Activated B cell treated with CpG ODN at 0.5 μM for 24 hours (primary cell): ENCODE results near the gene YBX1. TPM values are rescaled to one million over a fixed set of nuclear protein-coding genes. Genes with fewer than 3 reads are reported as not detected.
"Not testable (repeated sequence)": the region's sequence is repeated elsewhere in the genome, so short reads cannot be mapped to it uniquely, and the experiment has no call there.

ENCODE experiments used
- ATAC-seq: fragments of 200-7000 bp; cut with Tn5 transposase; one replicate; pipeline ENCODE4 v1.10.0; 2021; ENCODE audit warnings: low read depth, mild to moderate bottlenecking, moderate library complexity
- CTCF ChIA-PET: fragments of 350-600 bp; sonication (Branson Sonifier 250); formaldehyde crosslinking; loops from one replicate; lab custom pipeline; 2021; ENCODE audit warnings: antibody characterized with exemption; lab: Charles Lee
- POLR2A ChIA-PET: fragments of 350-600 bp; sonication (Branson Sonifier 250); formaldehyde crosslinking; loops from one replicate; lab custom pipeline; 2021; ENCODE audit warnings: antibody characterized with exemption; lab: Charles Lee
- DNase-seq: peaks from one replicate; pipeline ENCODE4 v3.0.0; 2022
- H3K27ac Mint-ChIP-seq: one replicate; pipeline ENCODE4 v1.8.0; 2020; ENCODE audit warnings: mixed read lengths
- H3K27me3 Mint-ChIP-seq: one replicate; pipeline ENCODE4 v1.8.0; 2021; ENCODE audit warnings: mixed read lengths
- H3K36me3 Mint-ChIP-seq: one replicate; pipeline ENCODE4 v1.8.0; 2021; ENCODE audit warnings: low read depth, mixed read lengths
- H3K4me1 Mint-ChIP-seq: one replicate; pipeline ENCODE4 v1.8.0; 2021; ENCODE audit warnings: mixed read lengths
- H3K4me3 Mint-ChIP-seq: one replicate; pipeline ENCODE4 v1.8.0; 2020; ENCODE audit warnings: mild to moderate bottlenecking, mixed read lengths
- H3K9me3 Mint-ChIP-seq: one replicate; pipeline ENCODE4 v1.8.0; 2020; ENCODE audit warnings: mixed read lengths
- CTCF ChIP-seq: fragments of 200-600 bp; IDR thresholded peaks from one replicate; pipeline ENCODE4 v1.8.0; 2022; ENCODE audit warnings: antibody characterized with exemption, mild to moderate bottlenecking
- intact Hi-C: fragments of 100-400 bp; cut with micrococcal nuclease; formaldehyde crosslinking; loops from one replicate; pipeline ENCODE4 v1.15.1; 2024
- total RNA-seq: library from RNA; stranded (reverse); gene quantifications from 2 replicates; pipeline ENCODE4 v1.2.3, GENCODE V29; 2022

Gene YBX1
- total RNA-seq, 1 donor from 2014 or later = 609 TPM

DNA sequence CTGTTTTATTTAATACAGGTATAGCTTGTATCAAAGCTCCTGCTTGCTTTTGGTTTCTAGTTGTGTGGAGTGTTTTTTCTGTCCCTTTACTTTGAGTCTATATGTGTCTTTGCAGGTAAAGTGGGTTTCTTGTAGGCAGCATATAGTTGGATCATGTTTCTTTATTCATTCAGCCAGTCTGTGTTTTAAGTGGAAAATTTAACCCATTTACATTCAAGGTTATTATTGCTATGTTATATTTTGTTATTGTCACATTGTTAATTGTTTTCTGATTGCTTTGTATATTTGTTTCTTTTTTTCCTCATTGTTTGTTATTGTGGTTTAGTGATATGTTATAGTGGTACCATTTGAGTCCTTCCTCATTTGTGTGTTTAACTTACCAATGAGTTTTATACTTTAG, 31.1 kb downstream of the YBX1 start:
- Mint-ChIP-seq H3K4me3 (no peak overlapping the region), H3K27ac (no peak overlapping the region), H3K27me3 (no peaks in the 10 kb centered on the region), H3K4me1 (no peaks in the 10 kb centered on the region), H3K36me3 (peaks cover 75% of the 10 kb centered on the region), H3K9me3 (peaks cover 19% of the 10 kb centered on the region)
- ChIA-PET CTCF (no interaction called here), POLR2A (interaction anchor here (1.2 kb wide), 1 partner anchor 31 kb away, joined by 3 read pairs; the partner anchor contains the start of gene YBX1)
- intact Hi-C loops = no loop called here
- ATAC-seq = no peak
- no peak for DNase-seq
- TF ChIP-seq CTCF = no peak

GRCh38 chr1:42714441-42714840, 32.2 kb downstream of the YBX1 start:
- H3K9me3 Mint-ChIP-seq = peaks cover 19% of the 10 kb centered on the region
- intact Hi-C loops, H3K4me1 Mint-ChIP-seq, CTCF ChIA-PET, H3K4me3 Mint-ChIP-seq, H3K27ac Mint-ChIP-seq, H3K27me3 Mint-ChIP-seq, DNase-seq, ATAC-seq: not testable (repeated sequence)
- H3K36me3 Mint-ChIP-seq = peaks cover 72% of the 10 kb centered on the region
- POLR2A ChIA-PET = interaction anchor here (0.7 kb wide), 1 partner anchor 385 kb away, joined by 3 read pairs; no protein-coding TSS in a partner anchor

GRCh38 chr1:42720868-42721267, 38.6 kb downstream of the YBX1 start:
- Mint-ChIP-seq H3K9me3 (peaks cover 2% of the 10 kb centered on the region), H3K27me3 (no peaks in the 10 kb centered on the region), H3K36me3 (peaks cover 22% of the 10 kb centered on the region), H3K4me3 (no peak overlapping the region), H3K4me1 (no peaks in the 10 kb centered on the region), H3K27ac (no peak overlapping the region)
- intact Hi-C loops = no loop called here
- CTCF ChIA-PET = no interaction called here
- POLR2A ChIA-PET = no interaction called here
- TF ChIP-seq CTCF = no peak
- ATAC-seq (no peak), DNase-seq (no peak)

GRCh38 chr1:42721926-42722325, 39.7 kb downstream of the YBX1 start:
- no peaks in the 10 kb centered on the region for H3K27me3 Mint-ChIP-seq
- ChIA-PET CTCF (no interaction called here), POLR2A (no interaction called here)
- H3K36me3 Mint-ChIP-seq = peaks cover 14% of the 10 kb centered on the region
- no peaks in the 10 kb centered on the region for H3K9me3 Mint-ChIP-seq
- DNase-seq (no peak), ATAC-seq (no peak)
- TF ChIP-seq CTCF = no peak
- intact Hi-C loops = no loop called here
- no peak overlapping the region for H3K27ac Mint-ChIP-seq
- no peak overlapping the region for H3K4me3 Mint-ChIP-seq
- no peaks in the 10 kb centered on the region for H3K4me1 Mint-ChIP-seq

GRCh38 chr1:42722403-42722802, 40.2 kb downstream of the YBX1 start:
- CTCF ChIA-PET, H3K27me3 Mint-ChIP-seq, H3K36me3 Mint-ChIP-seq, H3K4me3 Mint-ChIP-seq, ATAC-seq, POLR2A ChIA-PET, H3K4me1 Mint-ChIP-seq, H3K27ac Mint-ChIP-seq, DNase-seq, intact Hi-C loops, H3K9me3 Mint-ChIP-seq: not testable (repeated sequence)

GRCh38 chr1:42723511-42723910, 41.3 kb downstream of the YBX1 start:
- H3K27ac Mint-ChIP-seq = no peak overlapping the region
- H3K4me3 Mint-ChIP-seq = no peak overlapping the region
- no peaks in the 10 kb centered on the region for H3K4me1 Mint-ChIP-seq
- TF ChIP-seq CTCF = no peak
- no peak for DNase-seq
- H3K36me3 Mint-ChIP-seq = no peaks in the 10 kb centered on the region
- intact Hi-C loops = no loop called here
- CTCF ChIA-PET = no interaction called here
- H3K9me3 Mint-ChIP-seq = no peaks in the 10 kb centered on the region
- no peak for ATAC-seq
- no peaks in the 10 kb centered on the region for H3K27me3 Mint-ChIP-seq
- POLR2A ChIA-PET = no interaction called here

GRCh38 chr1:42725820-42726219, 43.6 kb downstream of the YBX1 start:
- CTCF ChIA-PET, ATAC-seq, H3K27ac Mint-ChIP-seq, H3K9me3 Mint-ChIP-seq, H3K4me3 Mint-ChIP-seq, H3K36me3 Mint-ChIP-seq, DNase-seq, H3K4me1 Mint-ChIP-seq, intact Hi-C loops, H3K27me3 Mint-ChIP-seq: not testable (repeated sequence)
- POLR2A ChIA-PET = interaction anchor here (0.7 kb wide), 1 partner anchor 105 kb away, joined by 3 read pairs; no protein-coding TSS in a partner anchor
